Body of pancreas (tissue), 4 donors: Measurements from ENCODE around the gene ILF2. TPM values are rescaled to one million over a fixed set of nuclear protein-coding genes. Genes with fewer than 3 reads are reported as not detected.

Source experiments
- ATAC-seq: fragments of 150-250 bp; one replicate; pipeline ENCODE4 v1.9.1; 2016
- DNase-seq, 4 donors: peaks; one replicate each; pipeline ENCODE4 v3.0.0-alpha.2; 2019
- H3K27ac ChIP-seq, 4 donors: fragments of 200-600 bp; sonication (generic); 1 replicate in 3 of 4; 2 replicates in 1 of 4; pipeline versions ENCODE4 v1.5.1 to v1.6.1; 2016 to 2019; ENCODE audit warnings: mild to moderate bottlenecking in 1 of 4, mixed read lengths in 1 of 4, moderate library complexity in 1 of 4
- H3K27me3 ChIP-seq, 2 donors: fragments of 200-600 bp; sonication (generic); one replicate each; pipeline ENCODE4 v1.6.0; 2016; ENCODE audit warnings: mild to moderate bottlenecking in 1 of 2
- H3K36me3 ChIP-seq, 2 donors: fragments of 200-600 bp; sonication (generic); replicated peaks in 1 of 2; 2 replicates each; pipeline ENCODE4 v1.5.1; 2016; ENCODE audit warnings: low read depth in 2 of 2; ENCODE audit not compliant: insufficient read depth in 1 of 2
- H3K4me1 ChIP-seq: fragments of 200-600 bp; sonication (generic); one replicate; pipeline ENCODE4 v1.6.0; 2016
- H3K4me3 ChIP-seq, 2 donors: fragments of 200-600 bp; sonication (generic); 1 replicate in 1 of 2; 2 replicates in 1 of 2; pipeline ENCODE4 v1.5.1; 2016 to 2019
- H3K9me3 ChIP-seq, 3 donors: fragments of 200-600 bp; sonication (generic); 1 replicate in 2 of 3; 2 replicates in 1 of 3; pipeline ENCODE4 v1.5.1; 2016
- CTCF ChIP-seq, 7 experiments: fragments of 450-650 bp in 4 of 7; fragments of 200-600 bp in 3 of 7; sonication (generic) in 3 of 7; IDR thresholded peaks; one replicate each; pipeline ENCODE4 v1.5.1; 2016 to 2019; ENCODE audit warnings: antibody characterized with exemption in 7 of 7
- POLR2A ChIP-seq, 3 donors: fragments of 450-650 bp; IDR thresholded peaks; one replicate each; pipeline ENCODE4 v1.6.1; 2016; ENCODE audit warnings: antibody characterized with exemption in 3 of 3, mild to moderate bottlenecking in 2 of 3
- WGBS, 2 donors: methylation state at CpG; one replicate each; pipeline ENCODE4 v1.1.5; 2017; 5-methylcytosine and 5-hydroxymethylcytosine counted together
- intact Hi-C: fragments of 100-400 bp; cut with DNase I; formaldehyde crosslinking; loops from one replicate; pipeline ENCODE4 v1.15.1; 2023
- microRNA-seq, 2 donors: library from miRNA; unstranded; fragments of <30 nt; microRNA quantifications; one replicate each; pipeline ENCODE4, GENCODE V29; 2016; ENCODE audit warnings: borderline number of aligned reads in 2 of 2, borderline replicate concordance in 2 of 2
- small RNA-seq: library from RNA; depleted of rRNA; stranded (forward); fragments of <200 nt; gene quantifications from one replicate; pipeline ENCODE3, GENCODE V24; 2016
- total RNA-seq, 2 donors: library from RNA; depleted of rRNA; stranded (reverse); fragments of >200 nt; gene quantifications; one replicate each; pipeline ENCODE4 v1.1.0, GENCODE V29; 2016

Gene ILF2
- total RNA-seq, 2 donors from 2014 or later, result 57.7 to 59.1 TPM

GRCh38 chr1:153614189-153614900 lies 56.4 kb downstream of the ILF2 start:
- intact Hi-C loops, result loop anchor here (5.0 kb wide), 1 partner anchor 37 kb away; no protein-coding TSS in a partner anchor
- no peak for ATAC-seq
- no peak for TF ChIP-seq CTCF (IDR thresholded peaks at IDR 0.05)
- TF ChIP-seq POLR2A (IDR thresholded peaks at IDR 0.05), result no peak
- no peak for DNase-seq
- Histone ChIP-seq H3K9me3 (no peaks in the 10 kb centered on the region), H3K4me1 (peaks cover 51% of the 10 kb centered on the region), H3K4me3 (no peak overlapping the region), H3K27ac (no peak overlapping the region), H3K27me3 (no peaks in the 10 kb centered on the region), H3K36me3 (no peaks in the 10 kb centered on the region)
- 78 to 80% methylated on average over 2 of the region's 2 CpGs for WGBS, 2 donors

GRCh38 chr1:153613406-153613805 lies 57.4 kb downstream of the ILF2 start:
- 65 to 72% methylated on average over 4 to 5 of the region's 5 CpGs for WGBS, 2 donors
- intact Hi-C loops, result loop anchor here (5.0 kb wide), 1 partner anchor 36 kb away; no protein-coding TSS in a partner anchor
- Histone ChIP-seq H3K27me3 (no peaks in the 10 kb centered on the region), H3K27ac (peak overlapping the region; percentile 67 to 89 (median 85)), H3K4me3 (no peak overlapping the region), H3K36me3 (no peaks in the 10 kb centered on the region), H3K4me1 (peaks cover 61% of the 10 kb centered on the region), H3K9me3 (no peaks in the 10 kb centered on the region)
- DNase-seq (no peak), ATAC-seq (no peak)
- no peak for TF ChIP-seq CTCF (IDR thresholded peaks at IDR 0.05)

- H3K9me3 ChIP-seq, result no peaks in the 10 kb centered on the region
- peaks cover 65% of the 10 kb centered on the region for H3K4me1 ChIP-seq
- 13 to 28% methylated on average over 8 to 9 of the region's 9 CpGs for WGBS, 2 donors
- H3K36me3 ChIP-seq, result no peaks in the 10 kb centered on the region
- DNase-seq (peak; percentile 70 to 84 (median 81)), ATAC-seq (peak; percentile 76)
- intact Hi-C loops, result loop anchor here (5.0 kb wide), 1 partner anchor 36 kb away; no protein-coding TSS in a partner anchor
- peak within 1 kb of the TSS; percentile 28 to 40 for H3K4me3 ChIP-seq
- TF ChIP-seq CTCF (IDR thresholded peaks at IDR 0.05) (no peak), POLR2A (IDR thresholded peaks at IDR 0.05) (peak; percentile 44 to 82 (median 76))
- peak within 1 kb of the TSS; percentile 67 to 89 (median 85) for H3K27ac ChIP-seq
- no peaks in the 10 kb centered on the region for H3K27me3 ChIP-seq
These were observed 58.0 kb downstream of the ILF2 start, which contains the start of gene S100A16 for GRCh38 chr1:153612755-153613331. Gene S100A16 (minus strand): TSS chr1:153613137. CDS start chr1:153608151, 4,986 bp downstream.

GRCh38 chr1:153612111-153612754 lies 58.6 kb downstream of the ILF2 start:
- DNase-seq, result peak in 1 of 4 donors; percentile 35
- no peak for ATAC-seq
- H3K4me1 ChIP-seq, result peaks cover 59% of the 10 kb centered on the region

More at GRCh38 chr1:153612111-153612754, 58.6 kb downstream of the ILF2 start:
- Histone ChIP-seq H3K27ac (peak overlapping the region; percentile 67 to 89 (median 85)), H3K9me3 (no peaks in the 10 kb centered on the region), H3K36me3 (no peaks in the 10 kb centered on the region), H3K4me3 (peak overlapping the region; percentile 28 to 40), H3K27me3 (no peaks in the 10 kb centered on the region)
- intact Hi-C loops, result loop anchor here (5.0 kb wide), 1 partner anchor 35 kb away; no protein-coding TSS in a partner anchor
- WGBS, 2 donors, result 13 to 26% methylated on average over 11 of the region's 11 CpGs
- TF ChIP-seq POLR2A (IDR thresholded peaks at IDR 0.05) (no peak), CTCF (IDR thresholded peaks at IDR 0.05) (no peak)

Small RNA genes within 50 kb of the gene (microRNA-seq; reads per million reads assigned to microRNA genes)
- gene MIR8083, result 0 reads per million in 2 donors

Small RNA genes within 50 kb of the gene (small RNA-seq; reads per million reads assigned to genes)
- gene MIR8083, result not detected
- not detected for gene RN7SL372P

Other genes with a start within 250 kb of the ILF2 start
- gene S100A7, start 210.3 kb downstream of the ILF2 start, total RNA-seq, result not detected
- 10 to 100 TPM; 54.7 to 58.9 TPM for gene S100A6, start 135.0 kb downstream of the ILF2 start, total RNA-seq
- not detected for gene S100A5, start 130.1 kb downstream of the ILF2 start, total RNA-seq
- gene S100A4, start 125.2 kb downstream of the ILF2 start, total RNA-seq, result 10 to 100 TPM; 49.5 to 81.7 TPM
- not detected for gene S100A3, start 121.7 kb downstream of the ILF2 start, total RNA-seq
- not detected for gene S100A2, start 105.1 kb downstream of the ILF2 start, total RNA-seq
- gene S100A16, start 57.9 kb downstream of the ILF2 start, total RNA-seq, result 10 to 100 TPM; 20.1 to 42.5 TPM
- 10 to 100 TPM; 12.2 to 30.4 TPM for gene S100A14, start 54.7 kb downstream of the ILF2 start, total RNA-seq
- 10 to 100 TPM; 65.3 to 88.7 TPM for gene S100A13, start 43.5 kb downstream of the ILF2 start, total RNA-seq
- 10 to 100 TPM in 1 of 2 donors, 1 to 10 TPM in 1; 7.3 to 57.0 TPM for gene S100A1, start 42.6 kb downstream of the ILF2 start, total RNA-seq
- gene CHTOP, start 36.9 kb downstream of the ILF2 start, total RNA-seq, result 10 to 100 TPM; 62.3 to 68.0 TPM
- 10 to 100 TPM; 21.8 to 23.7 TPM for gene SNAPIN, start 12.3 kb downstream of the ILF2 start, total RNA-seq
- gene NPR1, start 7.7 kb upstream of the ILF2 start, total RNA-seq, result 10 to 100 TPM; 11.7 to 16.5 TPM
- 10 to 100 TPM; 25.4 to 33.3 TPM for gene INTS3, start 57.1 kb upstream of the ILF2 start, total RNA-seq
- gene SLC27A3, start 104.4 kb upstream of the ILF2 start, total RNA-seq, result 10 to 100 TPM; 15.0 to 21.1 TPM